Left hindlimb (tissue), 1 donor: Measurements from ENCODE around the gene UQCR11.
A peak's percentile ranks its signal among the peaks of the same experiment; 100 is the strongest.

Experiments used
- DNase-seq: peaks from one replicate; pipeline ENCODE4 v3.0.0-alpha.2; 2018

UQCR11 gene

DNA sequence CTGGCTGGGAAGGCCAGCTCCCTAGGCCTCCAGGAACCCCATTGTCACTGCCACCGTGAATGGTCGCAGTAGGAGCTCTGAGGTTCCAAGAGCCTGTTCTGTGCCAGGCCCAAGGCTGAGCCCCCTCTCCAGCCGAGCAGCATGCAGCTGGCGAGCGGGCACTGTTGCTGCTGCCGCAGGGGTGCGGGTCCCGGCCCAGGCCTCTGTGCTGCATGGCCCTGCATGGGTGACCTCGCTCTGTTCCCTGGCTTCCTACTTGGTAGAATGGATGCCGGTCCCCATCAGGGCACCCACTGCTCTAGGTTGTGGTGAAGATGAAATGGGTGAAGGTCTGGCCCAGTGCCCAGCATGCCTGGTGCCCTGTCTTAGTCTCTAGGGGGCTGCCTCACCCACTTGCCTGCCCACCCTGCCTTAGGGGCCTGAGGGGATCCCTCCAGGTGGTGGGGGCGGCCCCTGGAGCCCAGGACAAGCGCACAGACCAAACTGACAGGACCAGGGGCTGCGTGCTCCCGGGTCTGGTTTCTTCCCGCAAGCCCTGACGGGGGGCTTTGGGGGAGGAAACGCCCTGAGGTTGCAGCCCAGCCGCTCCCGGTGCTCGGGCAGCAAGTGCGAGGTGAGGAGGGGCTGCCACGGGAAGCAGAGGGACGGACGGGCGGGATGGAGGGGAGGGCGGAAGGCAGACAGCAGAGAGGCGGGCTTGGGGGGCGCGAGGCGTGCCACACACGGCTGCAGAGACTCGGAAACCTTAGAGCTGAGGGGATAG lies 8.7 kb upstream of the UQCR11 start:
- DNase-seq: no peak

DNA sequence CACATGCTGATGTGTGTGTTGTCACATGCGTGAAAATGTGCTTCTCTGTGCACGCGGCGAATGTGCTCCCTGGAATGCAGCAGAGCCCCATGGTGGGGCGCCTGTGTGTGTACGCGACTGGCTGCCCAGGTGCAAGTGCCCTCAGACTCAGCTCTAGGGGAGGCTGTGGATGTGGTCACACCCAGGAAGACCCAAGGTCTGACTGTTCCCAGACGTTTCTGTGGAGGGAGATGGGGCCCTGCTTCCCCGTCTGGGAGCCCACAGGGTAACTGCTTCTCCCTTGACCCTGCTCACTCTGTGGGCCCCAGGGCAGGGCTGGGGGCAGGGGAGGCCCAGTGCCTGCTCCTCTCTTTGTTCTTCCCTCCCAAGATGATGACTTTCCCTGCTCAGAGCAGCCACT lies 7.9 kb upstream of the UQCR11 start:
- no peak for DNase-seq

DNA sequence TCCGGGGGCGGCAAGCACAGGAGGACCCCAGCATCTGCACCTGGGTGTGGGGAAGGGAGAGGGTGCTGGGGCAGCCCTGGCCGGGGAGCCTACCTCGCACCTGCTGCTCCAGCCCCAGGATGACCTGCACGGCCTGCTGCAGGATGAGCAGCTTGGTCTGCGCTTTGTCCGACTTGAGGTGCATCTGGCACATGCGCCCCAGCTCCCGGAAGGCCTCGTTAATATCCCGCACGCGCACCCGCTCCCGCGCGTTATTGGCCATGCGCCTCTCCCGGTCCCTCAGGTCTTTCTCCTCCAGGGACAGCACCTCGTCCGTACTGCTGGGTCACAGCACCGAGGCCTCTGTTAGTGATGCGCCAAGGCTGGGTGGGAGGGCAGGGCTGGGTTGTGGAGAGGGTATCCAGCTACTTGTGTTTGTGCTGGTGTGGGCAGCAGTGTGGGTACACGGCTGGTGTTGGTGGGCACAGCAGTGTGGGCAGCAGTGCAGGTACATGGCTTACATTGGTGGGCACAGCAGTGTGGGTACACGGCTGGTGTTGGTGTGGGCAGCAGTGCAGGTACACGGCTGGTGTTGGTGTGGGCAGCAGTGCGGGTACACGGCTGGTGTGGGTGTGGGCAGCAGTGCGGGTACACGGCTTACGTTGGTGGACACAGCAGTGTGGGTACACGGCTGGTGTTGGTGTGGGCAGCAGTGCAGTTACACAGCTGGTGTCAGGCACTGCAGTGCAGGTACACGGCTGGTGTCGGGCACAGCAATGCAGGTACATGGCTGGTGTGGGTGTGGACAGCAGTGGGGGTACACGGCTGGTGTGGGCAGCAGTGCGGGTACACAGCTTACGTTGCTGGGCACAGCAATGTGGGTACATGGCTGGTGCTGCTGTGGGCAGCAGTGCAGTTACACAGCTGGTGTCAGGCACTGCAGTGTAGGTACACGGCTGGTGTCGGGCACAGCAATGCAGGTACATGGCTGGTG lies 7.1 kb upstream of the UQCR11 start:
- no peak for DNase-seq

DNA sequence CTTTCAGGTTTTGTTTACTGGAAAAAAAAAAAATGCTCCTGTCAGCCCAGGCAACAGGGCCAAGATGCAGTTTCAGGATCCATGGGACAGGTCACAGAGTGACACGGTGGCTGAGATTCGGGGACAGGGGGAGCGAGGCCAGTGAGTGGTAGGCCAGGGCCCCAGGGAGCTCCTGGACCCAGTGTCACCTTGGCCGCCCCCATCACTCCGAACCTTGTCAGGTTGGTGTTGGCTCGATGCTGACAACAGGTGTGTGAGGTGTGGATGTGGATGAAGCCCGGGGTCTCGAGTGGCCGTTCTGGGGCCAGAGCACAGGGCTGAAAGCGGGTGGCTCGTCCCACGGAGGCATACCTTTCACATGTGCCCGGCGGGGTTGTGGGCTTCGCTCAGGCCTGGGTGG lies 6.1 kb upstream of the UQCR11 start:
- no peak for DNase-seq

DNA sequence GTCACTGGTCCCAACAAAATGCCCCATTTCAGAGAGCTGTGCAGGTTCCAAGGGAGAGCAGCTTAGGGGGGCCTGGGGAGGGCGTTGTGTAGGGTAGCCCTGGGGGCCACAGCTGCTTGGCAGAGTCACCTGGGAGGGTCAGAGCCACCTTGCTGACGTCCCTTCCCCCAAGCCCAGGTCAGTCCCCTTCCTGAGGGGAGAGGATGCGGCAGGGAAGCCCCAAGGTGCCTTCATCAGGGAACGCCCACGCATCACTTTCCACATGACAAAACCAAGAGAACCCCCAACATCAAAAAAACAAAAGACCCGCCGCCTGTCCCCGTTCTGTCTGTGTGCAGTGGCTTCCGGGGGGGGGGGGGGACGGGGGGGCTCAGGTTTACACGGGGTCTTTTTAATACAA lies 5.3 kb upstream of the UQCR11 start:
- DNase-seq: no peak

DNA sequence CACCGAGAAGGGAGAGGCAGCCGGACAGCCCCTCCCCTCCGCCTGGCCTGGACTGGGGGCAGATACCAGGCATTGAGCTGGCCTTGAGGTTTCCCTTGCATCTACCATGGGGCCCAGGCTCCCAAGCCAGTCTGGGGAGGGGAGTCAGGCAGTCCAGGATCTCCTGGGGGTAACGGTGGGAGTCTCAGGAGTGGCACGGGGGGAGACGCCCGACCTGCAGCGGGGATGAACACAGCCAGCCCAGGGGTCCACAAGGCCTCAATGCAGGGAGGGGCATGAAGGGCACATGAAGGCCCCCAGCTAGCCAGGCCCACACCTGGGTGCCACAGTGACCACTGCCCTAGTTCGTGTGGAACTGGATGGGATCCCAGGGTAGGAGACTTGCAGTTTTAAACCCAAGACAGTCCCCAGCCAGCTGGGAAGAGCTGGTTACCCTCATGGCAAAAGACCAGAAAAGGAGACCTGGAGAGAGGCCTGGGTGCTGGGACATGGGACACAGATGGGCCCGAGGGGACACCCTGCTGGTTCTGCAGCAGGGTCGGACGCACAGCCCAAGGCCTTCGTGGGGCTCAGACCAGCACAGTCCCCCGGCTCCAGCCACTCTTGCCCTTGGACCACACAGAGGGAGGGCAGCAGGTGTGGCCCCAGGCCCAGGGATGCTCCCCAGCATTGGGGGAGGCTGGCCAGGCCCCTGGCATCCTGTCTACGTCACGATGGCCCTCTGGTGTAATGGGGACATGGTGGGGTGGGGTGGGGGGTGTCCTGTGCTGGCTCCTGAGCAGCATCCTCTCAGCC lies 4.6 kb upstream of the UQCR11 start:
- no peak for DNase-seq

DNA sequence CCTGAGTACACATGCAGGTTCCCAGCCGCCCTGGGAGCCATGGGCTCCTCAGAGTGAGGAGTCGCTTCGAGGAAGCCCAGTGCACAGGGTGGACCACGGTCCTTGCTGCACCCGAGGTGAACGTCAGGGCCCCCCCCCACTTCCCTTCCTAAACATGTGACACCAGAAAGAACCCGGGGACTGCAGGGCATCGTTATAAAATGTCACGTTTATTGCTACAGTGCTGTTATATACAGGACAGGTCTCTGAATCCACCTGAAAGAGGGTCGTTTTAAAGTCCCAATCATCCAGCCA lies 3.8 kb upstream of the UQCR11 start:
- DNase-seq: no peak

DNA sequence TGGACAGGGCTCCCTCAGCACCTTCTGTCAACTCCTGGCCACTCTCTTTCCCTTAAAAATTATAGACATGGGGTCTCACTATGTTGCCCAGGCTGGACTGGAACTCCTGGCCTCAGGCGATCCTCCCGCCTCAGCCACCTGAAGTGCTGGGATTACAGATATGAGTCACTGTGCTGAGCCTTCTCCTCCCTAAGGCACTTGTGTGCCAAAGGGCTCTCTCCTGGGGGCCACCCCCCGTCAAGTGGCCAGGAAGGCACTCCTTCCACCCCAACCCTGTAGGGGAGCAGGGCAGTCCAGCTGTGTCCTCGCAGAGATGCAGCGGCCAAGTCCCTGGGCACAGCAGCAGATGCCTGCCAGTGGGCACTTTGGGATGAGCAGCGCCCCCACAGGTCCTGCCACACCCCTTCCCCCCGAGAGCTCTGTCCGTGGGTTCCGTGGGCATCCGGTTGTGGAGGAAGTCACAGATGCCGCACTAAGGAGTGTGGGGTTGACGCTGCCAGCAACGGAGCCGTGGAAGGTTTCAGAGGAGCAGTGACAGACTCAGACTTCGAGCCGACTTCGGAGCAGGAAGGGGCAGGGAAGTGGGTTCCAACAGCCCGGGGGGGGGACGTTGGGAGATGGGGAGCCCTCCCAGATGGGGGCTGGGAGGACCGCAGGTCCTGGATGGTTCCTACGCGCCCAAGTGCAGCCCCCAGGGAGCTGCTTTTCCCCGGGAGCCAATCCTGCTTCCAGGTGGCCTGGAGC lies 3.3 kb upstream of the UQCR11 start:
- peak; percentile 28 for DNase-seq

DNA sequence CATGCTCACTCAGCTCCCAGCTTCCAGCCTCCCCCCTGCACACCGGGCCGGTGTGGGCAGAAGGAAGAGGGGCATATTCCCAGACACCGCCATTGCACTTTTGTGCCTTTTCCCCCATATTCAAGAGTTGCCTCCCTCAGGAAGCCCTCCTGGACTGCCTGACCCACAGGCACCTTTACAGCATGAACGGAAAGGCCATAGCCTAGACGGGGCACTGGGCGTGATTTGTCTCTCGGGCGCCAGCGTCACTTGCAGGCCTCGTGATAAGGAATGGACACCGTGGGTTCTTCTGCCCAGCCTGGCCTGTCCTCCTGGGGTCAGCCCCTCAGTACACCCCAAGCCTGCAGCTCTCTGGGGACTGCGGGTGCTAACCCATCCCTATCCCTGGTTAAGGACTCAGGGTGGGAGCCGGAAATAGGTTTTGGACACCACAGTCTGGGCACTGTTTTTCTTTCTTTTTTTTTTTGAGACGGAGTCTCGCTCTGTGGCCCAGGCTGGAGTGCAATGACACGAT lies 933 bp upstream of the UQCR11 start:
- DNase-seq: peak; percentile 39

DNA sequence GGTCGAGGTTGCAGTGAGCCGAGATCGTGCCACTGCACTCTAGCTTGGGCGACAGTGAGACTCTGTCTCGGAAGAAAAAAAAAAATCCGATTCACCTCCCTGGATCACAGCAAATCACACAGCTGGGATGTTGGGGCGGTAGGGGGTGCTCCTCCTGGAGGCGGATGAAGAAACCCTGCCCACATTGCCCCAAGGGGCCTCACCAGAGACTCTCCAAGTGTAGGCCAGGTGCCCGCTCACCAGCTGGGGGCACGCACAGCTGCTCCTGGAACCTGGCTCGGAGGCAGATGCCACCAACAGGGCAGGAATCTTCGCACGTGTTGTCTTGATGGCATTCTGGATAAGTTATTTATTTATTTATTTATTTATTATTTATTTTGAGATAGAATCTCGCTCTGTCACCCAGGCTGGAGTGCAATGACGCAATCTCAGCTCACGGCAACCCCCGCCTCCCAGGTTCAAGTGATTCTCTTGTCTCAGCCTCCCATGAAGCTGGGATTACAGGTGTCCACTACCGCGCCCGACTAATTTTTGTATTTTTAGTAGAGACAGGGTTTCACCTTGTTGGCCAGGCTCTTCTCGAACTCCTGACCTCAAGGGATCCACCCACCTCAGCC lies 3.1 kb downstream of the UQCR11 start:
- DNase-seq: no peak

DNA sequence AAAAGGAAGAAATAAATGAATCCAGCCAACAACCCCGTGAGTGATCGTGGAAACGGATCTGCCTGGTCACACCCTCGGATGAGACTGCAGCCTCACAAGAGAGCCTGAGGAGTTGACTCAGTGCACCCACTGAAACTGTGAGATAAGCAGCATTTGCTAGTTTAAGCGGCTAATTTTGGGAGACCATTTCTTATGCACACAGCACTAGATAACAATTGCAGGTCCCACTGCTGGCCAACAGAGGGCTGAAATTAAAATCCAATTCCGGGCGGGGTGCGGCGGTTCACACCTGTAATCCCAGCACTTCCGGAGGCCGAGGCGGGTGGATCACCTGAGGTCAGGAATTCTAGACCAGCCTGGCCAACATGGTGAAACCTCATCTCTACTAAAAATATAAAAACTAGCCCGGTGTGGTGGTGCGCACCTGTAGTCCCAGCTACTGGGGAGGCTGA lies 3.6 kb downstream of the UQCR11 start:
- no peak for DNase-seq

DNA sequence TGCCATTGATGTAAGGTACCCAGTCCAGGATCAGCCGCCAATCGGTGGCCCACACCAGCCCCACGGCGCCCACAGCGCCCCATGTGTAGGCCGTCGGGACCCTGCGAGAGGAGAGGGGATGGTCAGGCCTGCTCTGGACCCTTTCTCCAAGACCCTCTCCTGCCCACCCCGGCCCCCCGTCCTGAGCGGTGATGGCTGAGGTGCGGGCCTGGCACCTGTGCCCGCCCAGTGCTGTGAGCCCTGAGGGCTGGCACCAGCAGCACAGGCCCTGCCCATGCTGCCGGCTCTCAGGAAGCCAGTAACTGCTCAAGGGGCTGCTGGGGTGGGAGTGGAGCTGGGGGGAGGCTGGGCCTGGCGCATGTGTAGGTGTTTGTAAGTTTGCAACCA lies 5.8 kb downstream of the UQCR11 start:
- DNase-seq: no peak

DNA sequence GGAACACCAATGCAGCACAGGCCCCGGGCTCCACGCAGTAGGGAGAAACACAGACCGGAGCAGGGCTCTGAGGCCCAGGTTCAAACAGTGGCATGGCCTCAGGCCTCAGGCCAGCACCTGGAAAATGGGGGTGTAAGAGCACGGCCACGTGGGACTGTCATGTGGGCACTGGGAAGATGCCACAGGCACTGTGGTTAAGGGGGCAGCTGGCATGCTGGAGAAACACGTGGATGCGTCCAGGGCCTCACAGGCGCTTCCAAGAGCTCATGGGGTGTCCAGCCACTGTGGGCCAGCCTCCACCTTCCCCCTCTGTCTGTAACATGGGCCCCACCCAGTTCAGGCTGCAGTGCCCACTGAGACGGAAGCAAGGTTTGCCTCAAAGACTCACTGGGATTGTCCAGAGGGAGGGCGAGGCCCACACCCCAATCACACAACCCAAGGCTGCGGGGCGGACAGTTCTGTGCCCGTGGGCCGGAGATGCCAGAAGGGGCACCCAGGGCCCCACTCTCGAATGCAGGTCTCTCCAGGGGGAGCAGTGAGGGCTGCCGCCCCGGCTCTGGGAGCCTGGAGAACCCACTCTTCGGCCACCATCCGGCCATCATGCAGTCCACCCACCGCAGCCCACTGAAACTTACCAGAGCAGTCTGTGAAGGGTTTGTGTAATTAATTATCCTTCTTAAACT lies 6.3 kb downstream of the UQCR11 start:
- no peak for DNase-seq

DNA sequence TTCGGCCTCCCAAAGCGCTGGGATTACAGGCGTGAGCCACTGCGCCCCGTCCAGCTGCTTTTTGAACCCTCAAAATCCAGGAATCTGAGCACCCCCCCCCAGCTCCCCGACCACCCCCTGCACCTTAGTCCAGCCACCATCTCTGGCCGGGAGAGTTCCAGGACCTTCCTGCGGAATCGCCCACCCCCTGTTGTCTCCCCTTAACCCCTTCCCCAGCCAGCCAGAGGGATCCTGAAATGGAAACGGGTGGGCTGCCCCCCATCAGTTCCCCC lies 11.8 kb downstream of the UQCR11 start:
- peak; percentile 30 for DNase-seq

DNA sequence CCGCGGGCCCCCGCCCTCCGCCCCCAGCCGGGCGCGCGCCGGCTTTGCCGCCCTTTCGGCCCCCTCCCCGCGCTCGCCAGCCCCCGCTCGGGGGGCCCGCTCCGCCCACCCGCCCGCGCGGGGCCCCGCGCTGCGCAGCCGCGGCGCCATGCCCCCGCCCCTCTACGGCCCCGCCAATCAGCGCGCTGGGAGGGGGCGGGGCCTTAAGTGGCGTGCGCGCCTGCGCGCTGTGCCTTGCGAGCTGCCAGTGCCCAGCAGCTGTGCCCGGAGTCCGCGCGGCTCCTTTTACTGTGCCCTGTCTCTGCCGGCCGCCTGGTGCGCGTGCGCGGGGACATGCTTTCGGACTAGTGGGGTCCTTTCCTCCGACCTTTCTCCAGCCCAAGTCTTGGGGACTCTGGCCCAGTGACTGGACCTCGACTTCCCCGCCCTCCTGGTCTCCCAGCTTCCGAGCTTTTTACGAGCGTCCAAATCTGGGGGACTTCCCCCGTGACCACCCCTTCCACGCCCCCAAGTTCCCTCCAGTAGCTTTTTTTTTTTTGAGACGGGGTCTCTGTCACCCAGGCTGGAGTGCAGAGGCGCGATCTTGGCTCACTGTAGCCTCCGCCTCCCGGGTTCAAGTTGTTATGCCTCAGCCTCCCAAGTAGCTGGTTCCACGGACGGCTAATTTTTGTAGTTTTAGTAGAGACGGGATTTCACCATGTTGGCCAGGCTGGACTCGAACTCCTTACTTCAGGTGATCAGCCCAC lies 12.3 kb downstream of the UQCR11 start, which contains the start of gene MBD3:
MBD3 (minus strand) TSS at position 111 of the 746 bp plus-strand sequence. CDS start 234 bp downstream, outside the sequence.
- peak; percentile 94 for DNase-seq

DNA sequence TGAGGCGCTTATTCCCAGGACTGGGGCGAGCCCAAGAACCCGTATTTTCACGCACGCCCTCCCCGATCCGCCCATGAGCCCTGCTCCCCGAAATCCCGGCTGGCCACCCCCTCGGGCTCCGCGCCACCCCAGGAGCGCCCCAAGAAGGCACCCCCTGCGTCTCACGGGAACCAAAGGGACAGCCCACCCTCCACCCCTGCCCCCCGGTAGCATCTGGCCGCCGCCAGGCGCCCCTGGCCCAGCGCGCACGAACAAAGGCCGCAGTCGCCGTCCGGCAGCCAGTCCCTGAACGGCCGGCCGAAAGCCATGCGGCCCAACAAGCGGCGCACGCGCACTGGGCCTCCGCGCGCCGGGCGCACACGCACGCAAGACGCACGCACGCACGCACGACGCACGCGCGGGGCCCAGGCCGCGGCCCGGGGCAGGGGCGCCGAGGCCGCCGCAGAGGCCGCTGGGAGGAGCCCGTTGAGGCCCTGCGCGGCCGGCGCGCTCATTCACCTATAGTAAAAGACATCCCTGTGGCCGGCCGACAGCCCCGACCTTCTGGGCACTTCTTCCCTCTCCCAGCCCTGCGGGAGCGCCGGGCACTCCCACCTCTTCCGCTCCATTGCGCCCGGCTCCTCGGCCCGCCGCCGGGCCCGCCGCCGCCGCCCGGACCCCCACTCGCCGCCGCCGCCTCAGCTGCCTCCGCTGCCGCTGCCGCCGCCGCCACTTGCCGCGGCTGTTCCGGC lies 13.1 kb downstream of the UQCR11 start:
- DNase-seq: peak; percentile 89

DNA sequence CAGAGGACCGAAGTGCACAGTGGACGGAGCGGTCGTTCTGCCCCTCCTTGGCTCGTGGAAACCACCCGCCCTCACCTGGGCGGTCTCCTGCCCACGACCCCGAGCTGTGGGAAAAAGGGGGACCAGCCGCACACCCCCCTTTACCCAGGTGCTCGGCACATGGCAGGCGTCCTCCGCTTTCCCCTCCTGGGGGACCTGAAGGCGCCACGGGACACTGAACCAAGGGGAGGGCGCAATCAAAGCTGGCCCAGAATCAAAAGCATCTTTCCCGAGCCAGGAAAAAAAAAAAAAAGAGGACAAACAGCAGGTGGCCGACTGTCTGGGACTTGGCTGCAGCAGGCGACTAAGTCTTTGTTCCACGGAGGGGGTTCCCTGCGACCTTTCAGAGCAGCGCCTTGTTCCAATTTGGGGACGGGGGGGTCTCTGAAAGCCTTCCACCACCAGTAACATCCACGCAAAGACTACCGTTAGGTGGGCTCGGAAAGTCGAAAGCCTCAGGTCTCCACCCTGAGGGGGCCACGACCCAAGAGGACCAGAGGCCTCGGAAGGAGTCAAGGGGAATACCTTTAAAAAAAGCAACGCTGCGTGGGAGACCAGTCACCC lies 13.7 kb downstream of the UQCR11 start:
- DNase-seq: no peak

DNA sequence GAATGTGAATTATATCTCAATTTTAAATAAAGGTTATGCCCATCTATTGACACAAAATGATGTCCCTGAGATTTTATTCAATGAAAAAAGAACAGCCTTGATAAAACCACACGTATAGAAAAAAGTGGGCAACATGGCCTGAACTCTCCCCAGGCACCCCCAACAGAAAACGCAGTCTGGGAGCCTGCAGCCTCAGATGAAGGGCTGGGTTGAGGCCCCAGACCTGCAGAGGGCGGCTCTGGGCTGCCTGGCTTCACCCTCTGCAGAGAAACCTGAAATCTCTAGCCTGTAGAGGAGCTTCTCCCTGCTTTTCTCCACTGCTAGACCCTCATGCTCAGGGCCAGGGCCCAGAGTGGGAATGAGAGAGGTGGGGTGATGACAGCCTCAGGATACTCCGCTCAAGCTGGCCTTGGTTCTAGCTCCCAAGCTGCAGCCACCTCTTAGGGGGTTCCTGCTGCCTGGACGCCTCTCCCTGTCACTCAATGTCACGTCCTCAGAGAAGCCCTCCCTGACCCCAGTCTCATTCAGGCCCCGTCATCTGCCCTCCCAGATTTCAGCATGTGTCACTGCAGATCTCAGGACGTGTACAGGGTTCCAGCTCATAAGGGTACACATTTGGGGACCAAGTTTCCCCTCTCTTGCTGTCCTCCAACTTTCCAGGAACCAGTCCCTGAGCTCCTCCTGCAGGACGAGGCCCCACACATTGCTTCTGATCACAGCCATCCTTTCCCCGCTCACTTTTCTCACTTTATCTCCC lies 14.4 kb downstream of the UQCR11 start:
- peak; percentile 26 for DNase-seq

DNA sequence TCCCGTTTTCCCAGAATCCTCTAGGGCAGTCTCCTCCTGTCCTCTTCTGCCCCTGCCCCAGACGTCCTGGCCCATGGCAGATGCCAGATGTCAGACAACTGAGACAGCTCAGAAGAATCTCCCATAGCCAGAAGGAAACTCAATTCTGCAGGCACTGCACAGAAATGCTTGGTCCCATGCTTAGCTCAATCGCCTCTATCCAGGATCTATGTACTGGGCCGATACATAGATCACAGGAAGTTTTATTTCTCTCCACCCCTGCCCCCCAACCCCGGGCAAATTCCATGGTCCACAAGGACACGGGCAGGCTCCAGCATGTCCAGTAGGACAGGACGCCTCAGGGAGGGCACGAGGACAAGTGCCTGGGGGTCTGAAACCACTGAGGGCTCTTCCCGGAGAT lies 17.4 kb downstream of the UQCR11 start:
- no peak for DNase-seq
